HEK293 (cell line): ENCODE data around the gene ALG12.

ENCODE experiments used
- CTCF ChIA-PET: fragments of 350-600 bp; formaldehyde crosslinking; extraction: SDS; loops from one replicate; lab custom pipeline; 2021; ENCODE audit warnings: antibody characterized with exemption; lab: Yijun Ruan, JAX
- POLR2A ChIA-PET: fragments of 300-600 bp; formaldehyde crosslinking; extraction: SDS; loops from one replicate; lab custom pipeline; 2020; ENCODE audit warnings: antibody characterized with exemption, inconsistent platforms; lab: Yijun Ruan, JAX
- H3K27ac ChIP-seq: fragments of 200-500 bp; sonication (Bioruptor generic); 2 replicates; pipeline ENCODE4 v1.5.1; 2014; ENCODE audit warnings: low read depth, low read length, control low read depth, inconsistent platforms; ENCODE audit errors: extremely low read depth
- H3K36me3 ChIP-seq, 2 experiments: fragments of 200-500 bp in 1 of 2; sonication (Bioruptor generic) in 1 of 2; 1 replicate in 1 of 2; 2 replicates in 1 of 2; pipeline ENCODE4 v1.5.1; 2014 to 2017; ENCODE audit warnings: inconsistent platforms in 2 of 2, low read length in 2 of 2; ENCODE audit not compliant: control insufficient read depth in 2 of 2, insufficient read depth in 1 of 2
- H3K4me1 ChIP-seq: fragments of 200-500 bp; sonication (Bioruptor generic); 2 replicates; pipeline ENCODE4 v1.5.1; 2014; ENCODE audit warnings: mild to moderate bottlenecking, low read length, inconsistent platforms; ENCODE audit not compliant: control insufficient read depth, insufficient read depth
- H3K4me3 ChIP-seq: 2 replicates; pipeline ENCODE4 v1.5.1; 2011; ENCODE audit warnings: low read depth, mild to moderate bottlenecking, control low read depth, low read length, moderate library complexity
- H3K9me3 ChIP-seq: fragments of 200-500 bp; sonication (Bioruptor generic); 2 replicates; pipeline ENCODE4 v1.5.1; 2014; ENCODE audit warnings: low read depth, low read length, inconsistent platforms; ENCODE audit not compliant: control insufficient read depth, insufficient read depth
- SETDB1 ChIP-seq: IDR thresholded peaks from one replicate; pipeline ENCODE4 v1.6.1; 2017; ENCODE audit warnings: mild to moderate bottlenecking, low read length, moderate library complexity, mixed read lengths; ENCODE audit not compliant: insufficient read length
- ZNF114 ChIP-seq: fragments of 450-650 bp; formaldehyde crosslinking; IDR thresholded peaks from 2 replicates; pipeline ENCODE4 v1.5.0; 2017; ENCODE audit warnings: missing biosample characterization, missing genetic modification characterization
- ZNF146 ChIP-seq: fragments of 450-650 bp; formaldehyde crosslinking; IDR thresholded peaks from 2 replicates; pipeline ENCODE4 v1.5.1; 2016; ENCODE audit warnings: missing biosample characterization, missing genetic modification characterization
- ZNF18 ChIP-seq: fragments of 450-650 bp; formaldehyde crosslinking; IDR thresholded peaks from 2 replicates; pipeline ENCODE4 v1.5.1; 2016; ENCODE audit warnings: missing biosample characterization, missing genetic modification characterization
- ZNF274 ChIP-seq, 2 experiments: fragments of 200-500 bp in 1 of 2; fragments of 450-650 bp in 1 of 2; sonication (Bioruptor generic) in 1 of 2; formaldehyde crosslinking in 1 of 2; IDR thresholded peaks; 2 replicates each; pipeline versions ENCODE4 v1.5.1 to v1.6.1; 2014 to 2016; ENCODE audit warnings: borderline replicate concordance in 1 of 2, inconsistent platforms in 1 of 2, low read length in 1 of 2, missing biosample characterization in 1 of 2, missing genetic modification characterization in 1 of 2
- ZNF488 ChIP-seq: fragments of 450-650 bp; formaldehyde crosslinking; IDR thresholded peaks from 2 replicates; pipeline ENCODE4 v1.5.1; 2016; ENCODE audit warnings: missing biosample characterization, missing genetic modification characterization
- ZNF521 ChIP-seq: fragments of 450-650 bp; formaldehyde crosslinking; IDR thresholded peaks from 2 replicates; pipeline ENCODE4 v1.5.1; 2017; ENCODE audit warnings: missing biosample characterization, mild to moderate bottlenecking, missing genetic modification characterization
- ZNF560 ChIP-seq: fragments of 450-650 bp; formaldehyde crosslinking; IDR thresholded peaks from 2 replicates; pipeline ENCODE4 v1.5.1; 2017; ENCODE audit warnings: missing biosample characterization, missing genetic modification characterization, borderline replicate concordance
- ZSCAN18 ChIP-seq: fragments of 450-650 bp; formaldehyde crosslinking; IDR thresholded peaks from 2 replicates; pipeline ENCODE4 v1.5.1; 2016; ENCODE audit warnings: missing biosample characterization, missing genetic modification characterization
- ZSCAN5A ChIP-seq: fragments of 450-650 bp; formaldehyde crosslinking; IDR thresholded peaks from 2 replicates; pipeline ENCODE4 v1.5.1; 2016; ENCODE audit warnings: missing biosample characterization, missing genetic modification characterization
- TF ChIP-seq, protein P1 (sequence below): fragments of 450-650 bp; formaldehyde crosslinking; IDR thresholded peaks from 2 replicates; pipeline ENCODE4 v1.5.1; 2016; ENCODE audit warnings: missing biosample characterization, missing genetic modification characterization
- TF ChIP-seq, protein P2 (sequence below): fragments of 450-650 bp; IDR thresholded peaks from 2 replicates; pipeline ENCODE4 v1.5.1; 2018; ENCODE audit warnings: missing biosample characterization, missing genetic modification characterization

The ALG12 gene

GRCh38 chr22:49894322-49895054 is 23.8 kb downstream of the ALG12 start:
- Histone ChIP-seq H3K4me3 (no peak overlapping the region), H3K27ac (no peak overlapping the region), H3K4me1 (no peaks in the 10 kb centered on the region), H3K9me3 (0 out of 2 replicates have a peak, but pooled peaks cover 3% of the 10 kb centered on the region), H3K36me3 (peaks cover 4 to 31% of the 10 kb centered on the region in 2 experiments; a peak in 2 of 3 replicates)
- ChIA-PET POLR2A (no interaction called here), CTCF (no interaction called here)
- TF ChIP-seq ZNF18 (tag by site-specific recombination) (no peak), ZSCAN5A (tag by site-specific recombination) (no peak), ZSCAN18 (tag by site-specific recombination) (no peak), ZNF146 (tag by site-specific recombination) (no peak), SETDB1 (peak; percentile 81)

- POLR2A ChIA-PET, result no interaction called here
- H3K4me1 ChIP-seq, result no peaks in the 10 kb centered on the region
- peaks cover 4 to 46% of the 10 kb centered on the region in 2 experiments for H3K36me3 ChIP-seq
- CTCF ChIA-PET, result interaction anchor here (1.6 kb wide), 1 partner anchor 11 kb away, joined by 7 read pairs; no protein-coding TSS in a partner anchor
- H3K9me3 ChIP-seq, result 0 out of 2 replicates have a peak, but pooled peaks cover 3% of the 10 kb centered on the region
- no peak overlapping the region for H3K27ac ChIP-seq
- TF ChIP-seq, protein P1, sequence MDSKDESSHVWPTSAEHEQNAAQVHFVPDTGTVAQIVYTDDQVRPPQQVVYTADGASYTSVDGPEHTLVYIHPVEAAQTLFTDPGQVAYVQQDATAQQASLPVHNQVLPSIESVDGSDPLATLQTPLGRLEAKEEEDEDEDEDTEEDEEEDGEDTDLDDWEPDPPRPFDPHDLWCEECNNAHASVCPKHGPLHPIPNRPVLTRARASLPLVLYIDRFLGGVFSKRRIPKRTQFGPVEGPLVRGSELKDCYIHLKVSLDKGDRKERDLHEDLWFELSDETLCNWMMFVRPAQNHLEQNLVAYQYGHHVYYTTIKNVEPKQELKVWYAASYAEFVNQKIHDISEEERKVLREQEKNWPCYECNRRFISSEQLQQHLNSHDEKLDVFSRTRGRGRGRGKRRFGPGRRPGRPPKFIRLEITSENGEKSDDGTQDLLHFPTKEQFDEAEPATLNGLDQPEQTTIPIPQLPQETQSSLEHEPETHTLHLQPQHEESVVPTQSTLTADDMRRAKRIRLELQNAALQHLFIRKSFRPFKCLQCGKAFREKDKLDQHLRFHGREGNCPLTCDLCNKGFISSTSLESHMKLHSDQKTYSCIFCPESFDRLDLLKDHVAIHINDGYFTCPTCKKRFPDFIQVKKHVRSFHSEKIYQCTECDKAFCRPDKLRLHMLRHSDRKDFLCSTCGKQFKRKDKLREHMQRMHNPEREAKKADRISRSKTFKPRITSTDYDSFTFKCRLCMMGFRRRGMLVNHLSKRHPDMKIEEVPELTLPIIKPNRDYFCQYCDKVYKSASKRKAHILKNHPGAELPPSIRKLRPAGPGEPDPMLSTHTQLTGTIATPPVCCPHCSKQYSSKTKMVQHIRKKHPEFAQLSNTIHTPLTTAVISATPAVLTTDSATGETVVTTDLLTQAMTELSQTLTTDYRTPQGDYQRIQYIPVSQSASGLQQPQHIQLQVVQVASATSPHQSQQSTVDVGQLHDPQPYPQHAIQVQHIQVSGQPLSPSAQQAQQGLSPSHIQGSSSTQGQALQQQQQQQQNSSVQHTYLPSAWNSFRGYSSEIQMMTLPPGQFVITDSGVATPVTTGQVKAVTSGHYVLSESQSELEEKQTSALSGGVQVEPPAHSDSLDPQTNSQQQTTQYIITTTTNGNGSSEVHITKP (tag by site-specific recombination), result no peak
- no peak for TF ChIP-seq ZNF521
- TF ChIP-seq ZSCAN18 (tag by site-specific recombination), result no peak
- no peak for TF ChIP-seq ZNF274 (IDR thresholded peaks at IDR 0.05; ENCODE audit: low read length)
- no peak for TF ChIP-seq ZNF274 (tag by site-specific recombination; IDR thresholded peaks at IDR 0.05; ENCODE audit: borderline replicate concordance)
- TF ChIP-seq, protein P2, sequence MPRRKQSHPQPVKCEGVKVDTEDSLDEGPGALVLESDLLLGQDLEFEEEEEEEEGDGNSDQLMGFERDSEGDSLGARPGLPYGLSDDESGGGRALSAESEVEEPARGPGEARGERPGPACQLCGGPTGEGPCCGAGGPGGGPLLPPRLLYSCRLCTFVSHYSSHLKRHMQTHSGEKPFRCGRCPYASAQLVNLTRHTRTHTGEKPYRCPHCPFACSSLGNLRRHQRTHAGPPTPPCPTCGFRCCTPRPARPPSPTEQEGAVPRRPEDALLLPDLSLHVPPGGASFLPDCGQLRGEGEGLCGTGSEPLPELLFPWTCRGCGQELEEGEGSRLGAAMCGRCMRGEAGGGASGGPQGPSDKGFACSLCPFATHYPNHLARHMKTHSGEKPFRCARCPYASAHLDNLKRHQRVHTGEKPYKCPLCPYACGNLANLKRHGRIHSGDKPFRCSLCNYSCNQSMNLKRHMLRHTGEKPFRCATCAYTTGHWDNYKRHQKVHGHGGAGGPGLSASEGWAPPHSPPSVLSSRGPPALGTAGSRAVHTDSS (tag by site-specific recombination), result no peak
- TF ChIP-seq SETDB1, result peak; percentile 28
- TF ChIP-seq ZNF488 (tag by site-specific recombination), result no peak
- TF ChIP-seq ZNF560, result no peak
- no peak for TF ChIP-seq ZNF114
- H3K4me3 ChIP-seq, result no peak overlapping the region
Measured at GRCh38 chr22:49893025-49893424, 25.2 kb downstream of the ALG12 start.
